ENCODE data around the gene PRKCI. TPM values are rescaled to one million over a fixed set of nuclear protein-coding genes. Genes with fewer than 3 reads are reported as not detected.
A peak's percentile ranks its signal among the peaks of the same experiment; 100 is the strongest.
"Not testable (repeated sequence)": the region's sequence is repeated elsewhere in the genome, so short reads cannot be mapped to it uniquely, and the experiment has no call there.

The PRKCI gene
- total RNA-seq, 1 experiment from 2014 or later, result 39.5 TPM

- intact Hi-C loops (cut with micrococcal nuclease), result no loop called here
- ATAC-seq, result no peak
- H4K20me1 ChIP-seq (ENCODE audit: low read length), result no peaks in the 10 kb centered on the region
- H3F3A ChIP-seq (ENCODE audit: low read length, unreplicated experiment), result no peaks in the 10 kb centered on the region
- POLR2A ChIA-PET (ENCODE audit: unreplicated experiment), result no interaction called here
- no peaks in the 10 kb centered on the region for H3K9me3 ChIP-seq (ENCODE audit: low read length)
- H3K4me2 ChIP-seq (ENCODE audit: low read length), result no peak overlapping the region
- no peak overlapping the region for H3K27ac ChIP-seq (ENCODE audit: low read length)
- no peaks in the 10 kb centered on the region for H3K36me3 ChIP-seq (ENCODE audit: low read depth, low read length)
- H3K9me2 ChIP-seq (replicated peaks; ENCODE audit: low read length), result no peaks in the 10 kb centered on the region
- no peaks in the 10 kb centered on the region for H3K79me2 ChIP-seq (ENCODE audit: low read length)
- no peak overlapping the region for H2AFZ ChIP-seq (ENCODE audit: low read length)
- TF ChIP-seq, protein P1, sequence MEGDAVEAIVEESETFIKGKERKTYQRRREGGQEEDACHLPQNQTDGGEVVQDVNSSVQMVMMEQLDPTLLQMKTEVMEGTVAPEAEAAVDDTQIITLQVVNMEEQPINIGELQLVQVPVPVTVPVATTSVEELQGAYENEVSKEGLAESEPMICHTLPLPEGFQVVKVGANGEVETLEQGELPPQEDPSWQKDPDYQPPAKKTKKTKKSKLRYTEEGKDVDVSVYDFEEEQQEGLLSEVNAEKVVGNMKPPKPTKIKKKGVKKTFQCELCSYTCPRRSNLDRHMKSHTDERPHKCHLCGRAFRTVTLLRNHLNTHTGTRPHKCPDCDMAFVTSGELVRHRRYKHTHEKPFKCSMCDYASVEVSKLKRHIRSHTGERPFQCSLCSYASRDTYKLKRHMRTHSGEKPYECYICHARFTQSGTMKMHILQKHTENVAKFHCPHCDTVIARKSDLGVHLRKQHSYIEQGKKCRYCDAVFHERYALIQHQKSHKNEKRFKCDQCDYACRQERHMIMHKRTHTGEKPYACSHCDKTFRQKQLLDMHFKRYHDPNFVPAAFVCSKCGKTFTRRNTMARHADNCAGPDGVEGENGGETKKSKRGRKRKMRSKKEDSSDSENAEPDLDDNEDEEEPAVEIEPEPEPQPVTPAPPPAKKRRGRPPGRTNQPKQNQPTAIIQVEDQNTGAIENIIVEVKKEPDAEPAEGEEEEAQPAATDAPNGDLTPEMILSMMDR (conservative IDR thresholded peaks at IDR 0.05; ENCODE audit: low read depth, low read length), result no peak
- no peak for TF ChIP-seq EZH2 (IDR thresholded peaks at IDR 0.05; ENCODE audit: low read length, unreplicated experiment)
- TF ChIP-seq EZH2phosphoT487 (IDR thresholded peaks at IDR 0.05; ENCODE audit: borderline replicate concordance, low read length), result no peak
- CTCF ChIA-PET, result no interaction called here
- H3K4me1 ChIP-seq (ENCODE audit: insufficient read depth, low read length), result peaks cover 17% of the 10 kb centered on the region
- H3K9ac ChIP-seq (ENCODE audit: low read length), result no peak overlapping the region
- no TSS peak for BruUV-seq (replicated peaks)
- no peak overlapping the region for H3K4me3 ChIP-seq (ENCODE audit: low read length)
- no peak for DNase-seq
- no peaks in the 10 kb centered on the region for H3K27me3 ChIP-seq (ENCODE audit: low read length)
Observed at GRCh38 chr3:170327040-170327808, 105.0 kb downstream of the PRKCI start.

DNA sequence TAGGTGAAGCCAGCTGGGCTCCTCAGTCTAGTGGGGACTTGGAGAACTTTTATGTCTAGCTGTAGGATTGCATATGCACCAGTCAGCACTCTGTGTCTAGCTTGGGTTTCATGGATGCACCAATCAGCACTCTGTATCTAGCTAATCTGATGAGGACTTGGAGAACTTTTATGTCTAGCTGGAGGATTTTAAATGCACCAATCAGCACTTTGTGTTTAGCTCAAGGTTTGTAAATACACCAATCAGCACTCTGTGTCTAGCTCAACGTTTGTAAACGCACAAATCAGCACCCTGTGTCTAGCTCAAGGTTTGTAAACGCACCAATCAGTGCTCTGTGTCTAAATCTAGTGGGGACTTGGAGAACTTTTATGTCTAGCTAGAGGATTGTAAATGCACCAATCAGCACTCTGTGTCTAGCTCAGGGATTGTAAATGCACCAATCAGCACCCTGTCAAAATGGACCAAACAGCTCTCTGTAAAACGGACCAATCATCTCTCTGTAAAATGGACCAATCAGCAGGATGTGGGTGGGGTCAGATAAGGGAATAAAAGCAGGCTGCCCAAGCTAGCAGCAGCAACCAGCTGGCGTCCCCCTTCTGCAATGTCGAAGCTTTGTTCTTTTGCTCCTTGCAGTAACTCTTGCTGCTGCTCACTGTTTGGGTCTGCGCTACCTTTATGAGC, 105.8 kb downstream of the PRKCI start:
- intact Hi-C loops (cut with micrococcal nuclease); H3K4me3 ChIP-seq (ENCODE audit: low read length); H2AFZ ChIP-seq (ENCODE audit: low read length); BruUV-seq (replicated peaks); H3F3A ChIP-seq (ENCODE audit: low read length, unreplicated experiment); H4K20me1 ChIP-seq (ENCODE audit: low read length); H3K79me2 ChIP-seq (ENCODE audit: low read length); CTCF ChIA-PET; H3K9me2 ChIP-seq (replicated peaks; ENCODE audit: low read length); H3K27ac ChIP-seq (ENCODE audit: low read length); DNase-seq; H3K9ac ChIP-seq (ENCODE audit: low read length); H3K36me3 ChIP-seq (ENCODE audit: low read depth, low read length); H3K4me2 ChIP-seq (ENCODE audit: low read length); ATAC-seq; POLR2A ChIA-PET (ENCODE audit: unreplicated experiment); H3K27me3 ChIP-seq (ENCODE audit: low read length); H3K9me3 ChIP-seq (ENCODE audit: low read length): not testable (repeated sequence)
- peaks cover 17% of the 10 kb centered on the region for H3K4me1 ChIP-seq (ENCODE audit: insufficient read depth, low read length)

DNA sequence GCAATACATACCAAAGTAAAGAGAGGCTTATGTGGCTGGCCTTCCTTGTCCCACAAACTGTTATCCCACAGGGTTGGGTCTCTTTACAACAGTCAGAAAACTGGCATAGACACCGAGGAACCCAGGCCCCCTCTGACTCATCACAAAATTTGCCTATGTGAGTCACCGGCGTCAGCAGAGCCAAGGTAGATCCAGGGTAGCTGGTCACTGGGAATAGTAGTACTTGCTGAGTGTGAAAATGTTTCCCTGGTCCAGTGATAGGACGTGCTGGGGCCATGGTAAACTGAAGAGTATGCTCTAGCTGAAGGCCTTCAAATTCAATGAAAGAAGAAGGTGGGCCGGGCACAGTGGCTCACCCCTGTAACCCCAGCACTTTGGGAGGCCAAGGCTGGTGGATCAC, 108.1 kb downstream of the PRKCI start:
- DNase-seq, result peak; percentile 97
- Histone ChIP-seq H3K4me2 (ENCODE audit: low read length) (peak overlapping the region; percentile 29), H3K27ac (ENCODE audit: low read length) (peak overlapping the region; percentile 24; the same call in 1 of the 2 replicates), H3K36me3 (ENCODE audit: low read depth, low read length) (no peaks in the 10 kb centered on the region), H3F3A (ENCODE audit: low read length, unreplicated experiment) (no peaks in the 10 kb centered on the region), H3K4me3 (ENCODE audit: low read length) (no peak overlapping the region), H3K79me2 (ENCODE audit: low read length) (no peaks in the 10 kb centered on the region), H3K9me2 (replicated peaks; ENCODE audit: low read length) (no peaks in the 10 kb centered on the region), H3K9me3 (ENCODE audit: low read length) (no peaks in the 10 kb centered on the region), H3K9ac (ENCODE audit: low read length) (no peak overlapping the region), H2AFZ (ENCODE audit: low read length) (no peak overlapping the region), H4K20me1 (ENCODE audit: low read length) (no peaks in the 10 kb centered on the region), H3K27me3 (ENCODE audit: low read length) (no peaks in the 10 kb centered on the region), H3K4me1 (ENCODE audit: insufficient read depth, low read length) (peaks cover 17% of the 10 kb centered on the region)
- ATAC-seq, result peak; percentile 96
- CTCF ChIA-PET, result interaction anchor here (0.5 to 1.0 kb wide), 2 partner anchors 23 to 83 kb away, joined by 4 to 13 read pairs; no protein-coding TSS in a partner anchor
- no peak for TF ChIP-seq EZH2phosphoT487 (IDR thresholded peaks at IDR 0.05; ENCODE audit: borderline replicate concordance, low read length)
- TF ChIP-seq, protein P1 (conservative IDR thresholded peaks at IDR 0.05; ENCODE audit: low read depth, low read length), result no peak
- no peak for TF ChIP-seq EZH2 (IDR thresholded peaks at IDR 0.05; ENCODE audit: low read length, unreplicated experiment)
- POLR2A ChIA-PET (ENCODE audit: unreplicated experiment), result interaction anchor here (0.5 kb wide), 1 partner anchor 27 kb away, joined by 7 read pairs; no protein-coding TSS in a partner anchor
- intact Hi-C loops (cut with micrococcal nuclease), result loop anchor here (1.0 to 2.0 kb wide), 2 partner anchors 14 to 27 kb away; partner anchors contain the start of gene SKIL
- no TSS peak for BruUV-seq (replicated peaks)
